Frontal cortex (tissue), 4 donors: ENCODE data around the gene AKAP13. TPM values are rescaled to one million over a fixed set of nuclear protein-coding genes. Genes with fewer than 3 reads are reported as not detected.

Source experiments
- DNase-seq, 2 donors: peaks; one replicate each; pipeline ENCODE4 v3.0.0; 2012; ENCODE audit warnings: low spot score in 2 of 2
- FAIRE-seq: peaks from 2 replicates; lab custom pipeline; 2012; peaks lifted over from hg19 to GRCh38; lab: Jason Lieb, UNC
- total RNA-seq: library from RNA; depleted of rRNA; stranded (reverse); fragments of >200 nt; gene quantifications from one replicate; pipeline ENCODE4 v1.2.3, GENCODE V29; 2014
- donor health status: control.
- donor health status: control.
- donor health status: control.

Gene AKAP13
- total RNA-seq, 1 donor from 2014 or later, result 67.3 TPM

GRCh38 chr15:85404176-85404917 is 23.9 kb downstream of the AKAP13 start:
- DNase-seq, result no peak
- FAIRE-seq, result no peak

- FAIRE-seq, result no peak
Measured at GRCh38 chr15:85404918-85405866, 24.8 kb downstream of the AKAP13 start.

GRCh38 chr15:85406916-85407315 is 26.5 kb downstream of the AKAP13 start:
- no peak for FAIRE-seq
- DNase-seq, result no peak

More at GRCh38 chr15:85404918-85405866, 24.8 kb downstream of the AKAP13 start:
- DNase-seq, result no peak

- FAIRE-seq (no peak), DNase-seq (peak in 1 of 2 donors; percentile 19)
Measured at GRCh38 chr15:85407421-85408269, 27.2 kb downstream of the AKAP13 start.

- FAIRE-seq (no peak), DNase-seq (no peak)
Measured at GRCh38 chr15:85408270-85408746, 27.9 kb downstream of the AKAP13 start.

- FAIRE-seq, result no peak
Measured at GRCh38 chr15:85412066-85412465, 31.7 kb downstream of the AKAP13 start.

GRCh38 chr15:85412956-85413854 is 32.8 kb downstream of the AKAP13 start:
- peak; percentile 31 to 58 for DNase-seq
- no peak for FAIRE-seq

More at GRCh38 chr15:85412066-85412465, 31.7 kb downstream of the AKAP13 start:
- DNase-seq, result no peak

- DNase-seq, result no peak
- no peak for FAIRE-seq
Measured at GRCh38 chr15:85414037-85414436, 33.6 kb downstream of the AKAP13 start.

GRCh38 chr15:85414495-85414894 is 34.1 kb downstream of the AKAP13 start:
- DNase-seq (peak; percentile 27 to 32), FAIRE-seq (no peak)

GRCh38 chr15:85414991-85415390 is 34.6 kb downstream of the AKAP13 start:
- no peak for DNase-seq
- FAIRE-seq, result no peak

- no peak for FAIRE-seq
- DNase-seq, result no peak
Measured at GRCh38 chr15:85415783-85416182, 35.4 kb downstream of the AKAP13 start.

GRCh38 chr15:85417276-85417675 is 36.9 kb downstream of the AKAP13 start:
- FAIRE-seq, result no peak
- no peak for DNase-seq

GRCh38 chr15:85419161-85419560 is 38.8 kb downstream of the AKAP13 start:
- FAIRE-seq, result no peak
- DNase-seq, result no peak

- no peak for DNase-seq
- no peak for FAIRE-seq
Measured at GRCh38 chr15:85421116-85421925, 40.9 kb downstream of the AKAP13 start.

- no peak for DNase-seq
- no peak for FAIRE-seq
Measured at GRCh38 chr15:85422607-85423006, 42.2 kb downstream of the AKAP13 start.

- FAIRE-seq, result no peak
Measured at GRCh38 chr15:85423256-85423655, 42.9 kb downstream of the AKAP13 start.

GRCh38 chr15:85424154-85424553 is 43.8 kb downstream of the AKAP13 start:
- DNase-seq (no peak), FAIRE-seq (no peak)

More at GRCh38 chr15:85423256-85423655, 42.9 kb downstream of the AKAP13 start:
- DNase-seq, result no peak

- no peak for DNase-seq
- FAIRE-seq, result no peak
Measured at GRCh38 chr15:85426481-85426880, 46.1 kb downstream of the AKAP13 start.
